Left ventricle myocardium inferior (tissue), 1 donor: ENCODE measurements around the gene ZNF804B. TPM values are rescaled to one million over a fixed set of nuclear protein-coding genes. Genes with fewer than 3 reads are reported as not detected.

ENCODE experiments used
- DNase-seq: peaks from one replicate; pipeline ENCODE4 v3.0.0-alpha.2; 2020
- H3K27ac ChIP-seq: fragments of 200-600 bp; replicated peaks from 2 replicates; pipeline ENCODE4 v1.8.0; 2021
- H3K27me3 ChIP-seq: fragments of 200-600 bp; 2 replicates; pipeline ENCODE4 v1.8.0; 2021; ENCODE audit warnings: low read depth
- H3K36me3 ChIP-seq: fragments of 200-600 bp; 2 replicates; pipeline ENCODE4 v1.8.0; 2021
- H3K4me1 ChIP-seq: fragments of 200-600 bp; 2 replicates; pipeline ENCODE4 v1.8.0; 2021
- H3K4me3 ChIP-seq: fragments of 200-600 bp; 2 replicates; pipeline ENCODE4 v1.8.0; 2021; ENCODE audit warnings: mild to moderate bottlenecking, moderate library complexity
- H3K9me3 ChIP-seq: fragments of 200-600 bp; replicated peaks from 2 replicates; pipeline ENCODE4 v1.8.0; 2021
- CTCF ChIP-seq: fragments of 200-600 bp; IDR thresholded peaks from 2 replicates; pipeline ENCODE4 v1.8.0; 2021; ENCODE audit warnings: antibody characterized with exemption, mild to moderate bottlenecking, borderline replicate concordance
- intact Hi-C: fragments of 100-400 bp; cut with micrococcal nuclease; formaldehyde crosslinking; loops from one replicate; pipeline ENCODE4 v1.11.0; 2022
- total RNA-seq: library from RNA; stranded (reverse); fragmentation: NEBNext Ultra II Directional; extraction: Animal tissue kit (Norgen Biotek cat#: 25700); gene quantifications from one replicate; pipeline ENCODE4 v1.2.1, GENCODE V29; 2021
- donor health status: DM: no; HTN: yes; CAD: no; lungs with severe emphysema.

ZNF804B gene
- total RNA-seq, 1 donor from 2014 or later: not detected

GRCh38 chr7:89385411-89385810 lies 625.9 kb downstream of the ZNF804B start:
- Histone ChIP-seq H3K36me3 (no peaks in the 10 kb centered on the region), H3K4me3 (no peak overlapping the region), H3K27me3 (no peaks in the 10 kb centered on the region), H3K4me1 (no peaks in the 10 kb centered on the region), H3K9me3 (peaks cover 5% of the 10 kb centered on the region), H3K27ac (no peak overlapping the region)
- no peak for TF ChIP-seq CTCF
- DNase-seq: no peak
- intact Hi-C loops: no loop called here

Other genes starting within 250 kb of the ZNF804B start
- gene TEX47, start 36.0 kb downstream of the ZNF804B start, total RNA-seq: not detected